Effector CD4-positive, alpha-beta T cell (primary cell): ENCODE results near the gene TSPOAP1.
A peak's percentile ranks its signal among the peaks of the same experiment; 100 is the strongest.

Source experiments
- DNase-seq: peaks from one replicate; pipeline ENCODE4 v3.0.0-alpha.2; 2020

Gene TSPOAP1

DNA sequence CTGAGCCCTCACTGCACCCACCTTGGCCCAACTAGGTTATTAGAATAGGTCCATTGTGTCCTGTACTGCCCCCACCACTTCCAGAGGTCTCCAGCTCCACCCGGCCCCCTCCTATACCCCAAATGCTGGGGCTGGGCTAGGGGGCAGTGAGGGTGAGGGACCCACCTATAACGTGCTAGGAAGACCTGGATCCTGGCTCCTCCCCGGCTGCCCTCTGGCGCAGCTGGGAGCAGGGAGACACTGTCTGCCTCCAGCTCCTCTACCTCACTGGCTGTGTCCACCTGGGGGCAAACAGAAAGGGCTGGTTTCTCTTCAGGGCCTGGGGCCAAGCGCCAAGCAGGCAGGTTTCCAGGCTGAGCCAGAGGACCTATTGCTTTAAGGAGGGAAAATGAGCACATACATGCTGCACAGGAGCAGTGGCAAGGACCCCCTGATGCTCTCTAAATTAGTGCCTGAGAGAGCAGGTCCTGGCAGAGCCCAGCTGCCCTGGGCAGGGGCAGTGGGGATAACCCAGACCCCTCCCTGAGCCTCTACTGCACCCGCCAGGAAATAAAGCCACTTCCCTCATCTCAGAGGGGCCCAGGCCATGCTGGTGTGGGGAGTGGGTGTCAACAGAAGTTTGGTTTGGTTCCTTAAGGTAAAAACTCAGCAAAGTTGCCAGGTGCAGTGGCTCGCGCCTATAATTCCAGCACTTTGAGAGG, 12.2 kb downstream of the TSPOAP1 start:
- DNase-seq, result no peak

DNA sequence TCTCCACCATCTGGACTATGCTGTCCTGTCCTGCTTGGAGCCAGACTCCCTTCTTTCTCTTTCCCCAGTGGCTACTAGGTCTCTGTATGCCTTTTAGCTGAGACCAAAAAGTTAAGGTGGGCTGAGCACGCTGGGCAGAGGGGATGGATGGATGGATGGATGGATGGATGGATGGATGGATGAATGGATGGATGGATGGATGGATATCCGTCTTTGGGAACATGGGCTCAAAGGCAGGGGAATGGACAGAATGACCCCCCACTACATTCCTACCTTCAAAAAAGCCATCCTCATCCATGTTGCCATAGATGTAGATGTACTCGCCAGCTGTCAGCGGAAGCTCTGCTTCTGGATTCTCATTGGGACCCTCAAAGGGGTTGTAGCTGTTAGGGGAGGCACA, 12.8 kb downstream of the TSPOAP1 start:
- no peak for DNase-seq

DNA sequence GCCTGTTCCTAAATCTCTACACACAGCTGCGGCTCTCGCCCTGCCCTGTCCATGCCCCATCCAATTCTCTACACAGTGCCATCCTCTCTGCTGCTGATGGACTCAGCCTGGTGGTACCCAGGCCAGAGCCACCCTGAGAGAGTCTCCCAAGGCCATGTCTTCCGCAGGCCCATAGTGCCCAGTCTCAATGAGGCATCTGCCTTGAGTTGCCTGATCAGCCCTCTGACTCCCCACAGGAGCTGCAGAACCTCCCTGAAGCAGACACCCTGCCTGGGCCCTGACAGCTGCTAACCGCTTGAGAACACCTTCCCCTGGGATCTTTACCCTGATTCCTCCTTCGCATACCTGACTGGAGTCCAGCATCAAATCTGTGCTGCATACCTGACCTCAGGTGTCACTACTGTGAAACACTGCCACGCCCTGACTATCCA, 13.3 kb downstream of the TSPOAP1 start:
- DNase-seq, result no peak

DNA sequence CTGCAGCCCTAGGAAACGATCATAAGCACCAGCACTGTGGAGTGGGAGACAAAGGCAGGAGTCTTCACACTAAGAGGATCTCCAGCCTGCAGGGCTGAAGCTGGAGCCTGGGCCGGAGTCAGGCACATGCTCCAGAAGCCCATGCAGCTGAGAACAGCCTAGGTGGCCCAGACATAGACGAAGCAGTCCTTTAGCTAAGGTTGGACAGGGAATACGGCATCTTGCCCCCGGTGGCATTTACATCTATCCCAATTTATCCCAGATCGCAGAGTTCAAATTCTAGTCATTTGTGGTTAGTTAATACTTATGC, 13.9 kb downstream of the TSPOAP1 start:
- DNase-seq, result no peak

DNA sequence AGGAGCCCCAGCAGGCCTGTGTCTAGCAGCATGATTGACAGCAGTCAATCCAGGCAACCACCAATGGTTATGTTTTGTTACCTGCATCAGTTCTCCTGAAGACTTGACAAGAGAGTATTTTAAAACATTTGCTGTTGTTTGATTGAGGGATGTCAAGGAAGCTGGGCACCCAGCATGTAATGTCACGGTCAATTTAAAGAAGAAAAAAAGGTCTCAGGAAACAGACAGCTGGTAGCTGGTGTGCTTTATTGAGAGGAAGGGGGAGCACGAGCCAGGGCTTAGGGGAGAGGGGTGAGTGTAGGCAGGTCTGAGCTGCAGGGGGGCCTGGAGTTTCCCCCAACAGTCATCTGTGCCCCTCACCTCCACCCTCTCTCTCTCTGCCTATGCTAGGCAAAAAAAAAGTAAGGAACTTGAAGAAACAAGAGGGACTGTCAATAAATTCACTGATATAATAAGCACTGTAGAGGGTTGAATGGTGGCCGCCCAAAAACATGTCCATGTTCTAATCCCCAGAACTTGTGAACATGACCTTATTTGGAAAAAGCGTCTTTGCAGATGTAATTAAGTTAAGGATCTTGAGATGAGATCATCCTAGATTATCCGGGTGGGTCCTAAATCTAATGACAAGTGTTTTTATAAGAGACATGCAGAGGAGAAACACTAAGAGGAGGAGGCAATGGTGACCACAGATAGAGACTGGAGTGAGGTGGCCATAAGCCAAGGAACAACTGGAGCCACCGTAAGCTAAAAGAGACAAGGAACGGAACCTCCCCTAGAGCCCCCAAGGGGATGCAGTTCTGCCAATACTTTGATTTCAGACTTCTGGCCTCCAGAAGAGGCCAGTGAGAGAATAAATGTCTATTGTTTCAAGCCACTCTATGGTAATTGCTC, 14.5 kb downstream of the TSPOAP1 start:
- no peak for DNase-seq

DNA sequence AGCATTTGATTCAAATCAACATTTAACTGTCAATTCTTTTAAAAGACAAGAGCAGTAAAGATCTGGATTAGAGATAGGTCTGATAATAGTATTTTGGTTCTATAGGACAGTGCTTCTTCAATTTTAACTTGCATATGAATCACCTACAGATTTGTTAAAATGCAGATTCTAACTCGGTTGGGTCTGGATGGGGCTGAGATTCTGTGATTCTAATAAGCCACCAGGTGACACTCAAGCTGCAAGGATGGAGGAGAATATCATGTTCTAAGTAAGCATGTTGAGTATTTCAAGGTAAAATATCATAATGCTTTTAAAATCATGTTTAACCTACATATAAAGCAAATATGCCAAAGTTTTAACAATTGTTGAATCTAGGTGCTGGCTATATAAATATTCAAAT, 15.8 kb downstream of the TSPOAP1 start:
- DNase-seq, result no peak

DNA sequence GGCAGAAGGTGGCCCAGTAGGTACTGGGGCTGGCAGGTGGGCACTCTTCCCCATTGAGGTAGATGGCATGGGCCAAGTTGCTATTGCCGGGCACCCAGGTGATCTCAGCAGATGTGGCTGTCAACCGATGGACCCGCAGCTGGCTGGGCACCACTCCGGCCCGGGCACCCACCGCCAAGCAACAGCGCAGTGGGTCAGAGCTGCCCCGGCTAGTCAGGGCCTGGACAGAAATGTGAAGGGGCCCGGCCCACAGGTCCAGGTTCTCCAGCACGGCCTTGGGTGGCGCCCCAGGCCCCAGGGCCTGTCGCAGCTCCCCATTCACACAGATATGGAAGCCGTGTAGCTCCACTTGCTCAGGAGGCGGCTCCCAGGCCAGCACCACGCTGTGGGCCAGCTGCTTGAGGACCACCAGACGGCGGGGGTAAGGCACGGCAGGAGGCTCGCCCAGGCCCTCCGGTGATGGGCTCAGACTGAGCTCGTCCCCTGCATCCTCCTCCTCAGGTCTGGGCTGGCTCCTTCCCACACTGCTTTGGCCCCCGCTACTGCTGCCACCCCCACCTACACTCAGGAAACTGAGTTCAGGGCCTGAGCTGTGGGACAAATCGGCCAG, 16.5 kb downstream of the TSPOAP1 start:
- DNase-seq, result no peak

DNA sequence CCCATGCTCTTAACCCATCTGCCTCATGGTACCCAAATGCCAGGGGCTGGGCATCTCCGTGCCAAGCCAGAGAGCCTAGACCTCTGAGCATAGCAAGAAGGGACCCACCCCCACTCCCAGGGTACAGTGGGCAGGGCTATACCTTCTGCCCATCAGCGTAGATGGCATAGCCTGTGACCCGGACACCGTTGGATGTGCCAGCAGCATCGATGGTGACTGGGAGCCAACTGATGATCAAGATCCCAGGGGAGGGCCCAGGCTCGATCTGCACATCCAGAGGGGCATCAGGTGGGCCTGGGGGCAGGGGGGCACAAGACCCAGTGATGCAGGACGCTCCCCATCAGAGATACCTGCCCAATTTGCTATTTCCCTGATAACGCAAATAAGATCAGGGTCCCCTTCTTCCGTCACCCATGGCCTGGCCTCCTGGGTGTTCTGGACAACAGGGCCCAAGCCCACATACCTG, 17.1 kb downstream of the TSPOAP1 start:
- no peak for DNase-seq

DNA sequence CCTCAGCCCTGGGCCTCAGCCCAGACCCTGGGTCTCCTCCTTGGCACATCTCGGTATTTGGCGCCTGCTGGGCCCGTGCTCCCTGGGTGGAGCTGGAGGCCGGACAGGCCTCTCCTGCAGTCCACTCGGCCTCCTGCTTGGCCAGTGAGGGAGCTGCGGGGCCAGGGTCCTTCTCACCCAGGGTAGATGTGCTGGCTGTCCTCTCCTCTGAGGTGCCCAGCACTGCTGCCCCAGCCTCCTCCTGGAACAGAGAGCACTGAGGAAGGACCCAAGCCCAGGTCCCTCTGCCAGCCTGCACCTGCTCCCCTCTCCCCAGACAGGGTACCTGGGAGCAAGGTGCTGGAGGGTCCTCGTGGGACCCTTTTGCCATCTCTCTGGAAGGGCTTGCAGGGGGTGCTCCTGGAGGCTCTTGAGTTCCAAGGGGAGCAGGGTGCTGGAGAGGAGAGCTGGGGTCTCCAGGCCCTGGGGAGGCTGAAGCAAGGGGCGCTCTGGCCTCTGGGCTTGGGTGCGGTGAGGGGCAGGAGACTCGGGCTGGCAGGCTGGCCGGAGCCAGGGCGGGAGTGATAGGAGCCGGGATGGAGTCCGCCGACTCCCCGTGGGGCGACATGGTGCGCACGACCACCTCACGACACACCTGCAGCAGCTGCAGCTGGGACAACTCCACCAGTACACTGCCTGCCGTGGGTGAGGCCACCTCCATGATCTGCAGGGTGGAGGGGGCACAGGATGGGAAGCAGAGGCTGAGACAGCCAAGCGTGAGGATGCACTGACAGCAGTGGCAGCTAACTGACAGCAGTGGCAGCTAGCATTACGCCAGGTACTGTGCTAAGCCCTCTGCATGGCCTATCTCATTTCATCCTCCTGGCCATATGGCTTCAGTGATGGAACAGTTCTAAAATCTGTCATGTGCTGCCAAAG, 17.8 kb downstream of the TSPOAP1 start:
- DNase-seq, result no peak

DNA sequence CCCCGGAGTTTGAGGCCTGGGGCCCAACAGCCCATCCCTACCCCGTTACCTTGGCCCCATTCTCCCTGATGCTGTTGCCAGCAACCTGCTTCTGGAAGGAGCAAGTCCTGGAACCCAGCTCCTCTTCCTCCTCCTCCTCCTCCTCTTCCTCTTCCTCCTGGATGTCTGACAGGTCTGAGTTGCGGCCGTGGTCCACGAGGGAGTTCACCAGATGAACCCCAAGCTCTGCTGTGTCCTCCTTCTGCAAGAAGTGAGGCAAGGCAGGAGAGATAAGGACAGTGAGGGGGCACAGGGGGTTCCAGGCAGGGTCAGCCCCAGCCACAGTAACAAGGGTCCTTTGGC, 18.7 kb downstream of the TSPOAP1 start:
- no peak for DNase-seq

DNA sequence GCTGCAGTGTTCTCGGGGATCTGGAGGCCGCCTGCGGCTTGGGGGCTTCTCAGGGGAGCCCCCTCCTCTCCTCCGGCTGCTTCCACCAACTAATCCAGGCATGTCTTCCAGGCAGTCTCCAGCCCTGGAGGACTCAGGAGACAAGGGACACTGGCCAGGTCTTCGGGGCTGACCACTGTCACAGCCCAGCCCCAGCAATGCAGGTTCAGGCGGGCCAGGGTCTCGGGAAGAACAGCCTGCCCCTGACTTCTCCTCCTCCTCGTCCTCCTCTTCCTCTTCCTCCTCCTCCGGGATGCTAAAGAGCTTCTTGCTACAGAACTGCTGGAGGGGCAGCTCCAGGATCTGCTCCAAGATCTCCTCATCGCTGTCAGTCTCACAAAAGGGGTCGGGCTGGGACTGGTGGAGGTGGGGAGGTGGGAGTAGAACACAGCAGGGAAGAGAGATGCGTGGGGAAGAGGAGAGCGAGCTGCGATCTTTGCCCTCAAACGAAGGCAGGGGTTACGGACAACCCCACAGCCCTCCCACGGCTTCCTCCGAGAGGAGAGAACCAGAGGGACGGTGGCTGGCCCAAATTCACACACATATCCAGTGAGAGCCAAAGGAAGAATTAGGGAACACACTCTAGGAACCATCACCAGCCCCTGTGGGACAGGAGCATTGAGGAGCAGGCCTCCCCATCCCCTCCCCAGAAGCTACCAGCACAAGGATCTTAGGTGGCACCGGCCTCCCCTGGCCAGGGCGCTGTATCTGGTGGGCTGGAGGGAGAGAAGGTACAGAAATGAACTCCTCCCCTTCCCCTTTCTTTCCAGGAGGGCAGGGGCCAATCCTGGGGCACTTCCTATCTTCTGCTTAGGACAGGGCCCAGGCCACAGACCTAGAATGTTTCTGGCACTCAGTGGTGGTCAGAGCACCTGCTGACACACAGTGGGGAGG, 19.3 kb downstream of the TSPOAP1 start:
- DNase-seq, result no peak

DNA sequence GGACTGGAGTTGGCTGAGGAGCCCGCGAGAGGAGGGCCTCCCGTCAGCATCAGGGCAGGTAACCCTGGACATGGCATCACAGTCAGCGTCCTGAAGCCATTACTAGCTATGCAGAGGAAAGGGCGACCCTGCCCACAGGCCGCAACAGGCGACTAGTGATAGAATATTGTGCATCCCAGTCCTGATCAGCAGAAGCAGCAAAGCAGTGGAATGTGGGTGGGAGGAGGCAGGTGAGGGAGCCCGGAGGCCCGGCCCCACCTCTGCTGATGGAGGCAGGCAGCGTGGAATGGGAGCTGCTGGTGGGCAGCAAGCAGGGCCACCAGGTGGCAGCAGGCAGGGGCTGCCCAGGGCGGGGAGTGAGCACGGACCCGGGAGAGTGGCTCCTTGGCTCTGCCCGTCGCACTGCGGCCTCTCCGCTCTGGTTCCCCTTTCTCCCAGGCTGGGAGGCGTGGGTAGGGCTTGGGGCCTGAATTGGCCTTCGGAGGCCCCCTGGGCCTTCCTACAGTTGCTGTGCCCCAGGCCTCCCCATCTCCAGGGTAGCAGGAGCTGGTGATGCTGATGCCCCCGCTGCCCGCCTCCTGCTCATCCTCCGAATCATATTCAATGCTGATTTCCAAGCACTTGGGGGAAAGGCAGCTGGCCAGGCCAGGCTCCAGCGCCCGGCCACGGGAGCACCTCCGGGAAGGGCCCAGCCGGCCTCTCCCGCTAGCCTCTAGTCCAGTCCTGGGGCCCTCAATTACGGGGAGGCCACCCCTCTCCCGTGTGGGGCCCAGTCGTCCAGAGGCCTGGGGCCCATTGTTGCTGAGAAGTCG, 20.2 kb downstream of the TSPOAP1 start:
- DNase-seq, result no peak

DNA sequence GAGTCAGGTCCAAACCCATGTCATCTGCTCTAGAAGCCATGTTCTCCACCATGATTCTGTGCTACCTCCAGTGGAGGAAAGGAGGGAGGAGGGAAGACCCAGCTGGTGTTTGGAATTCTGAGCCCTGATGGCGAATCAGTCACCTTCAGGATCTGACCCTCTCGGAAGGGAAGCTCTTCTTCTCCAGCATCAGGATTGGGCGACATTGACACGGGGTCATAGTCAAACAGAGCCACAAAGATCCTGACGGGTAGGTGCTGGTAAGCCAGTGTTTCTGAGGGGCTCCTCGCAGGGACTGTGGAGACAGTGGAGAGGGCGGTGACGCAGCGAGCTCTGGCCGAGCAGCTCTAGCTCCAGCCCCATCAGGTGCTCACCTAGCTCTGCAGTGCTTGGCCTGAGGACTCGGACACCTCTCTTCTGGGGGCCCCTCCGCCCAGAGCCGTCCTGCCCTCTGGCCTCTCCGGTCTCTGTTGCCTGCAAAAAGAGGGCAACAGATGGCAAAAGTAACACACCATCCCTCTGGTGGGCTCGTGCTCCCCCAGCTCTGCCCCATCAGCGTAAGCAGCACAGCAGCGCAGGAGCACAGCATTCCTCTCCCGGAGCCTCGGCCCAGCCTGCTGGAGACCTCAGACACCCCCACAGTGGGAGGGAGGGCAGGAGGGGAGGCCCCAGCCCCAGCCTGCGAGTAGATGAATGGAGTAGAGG, 21.0 kb downstream of the TSPOAP1 start:
- no peak for DNase-seq

DNA sequence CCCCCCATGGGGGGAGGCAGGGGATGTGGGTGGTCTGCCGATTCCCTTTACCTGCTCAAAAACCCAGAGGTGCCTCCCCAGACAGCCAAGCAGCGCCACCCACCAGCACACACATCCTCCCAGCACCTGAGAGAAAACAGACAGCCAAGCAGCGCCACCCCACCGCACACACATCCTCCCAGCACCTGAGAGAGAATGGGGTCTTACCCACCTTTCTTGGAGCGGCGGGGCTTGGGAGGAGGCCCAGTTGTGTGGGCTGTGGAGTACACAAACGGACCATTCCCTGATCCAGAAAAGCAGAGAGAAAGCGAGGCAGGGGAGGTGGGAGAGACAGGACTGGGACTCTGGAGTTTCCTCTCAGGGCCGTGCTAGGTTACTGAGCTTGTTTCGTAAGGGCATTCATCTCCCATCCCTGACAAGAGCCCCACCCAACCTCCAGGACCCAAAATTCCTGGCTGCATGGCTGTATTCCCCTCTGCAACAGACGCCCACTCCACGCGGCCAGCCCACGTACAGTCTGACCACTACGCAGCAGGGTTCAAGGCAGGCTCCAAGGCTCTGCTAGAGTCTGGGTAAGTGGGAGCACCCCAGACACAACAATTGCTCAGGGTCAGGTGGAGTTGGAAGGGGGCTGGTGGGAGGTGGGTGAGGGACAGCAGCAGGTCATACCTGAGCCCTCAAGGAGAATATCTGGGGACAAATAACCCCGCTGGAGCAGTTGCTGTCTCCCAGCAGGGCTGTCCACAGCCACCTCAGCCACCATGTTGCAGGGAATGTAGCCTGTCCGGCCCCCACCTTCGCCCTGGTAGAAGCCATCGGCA, 22.3 kb downstream of the TSPOAP1 start:
- no peak for DNase-seq

DNA sequence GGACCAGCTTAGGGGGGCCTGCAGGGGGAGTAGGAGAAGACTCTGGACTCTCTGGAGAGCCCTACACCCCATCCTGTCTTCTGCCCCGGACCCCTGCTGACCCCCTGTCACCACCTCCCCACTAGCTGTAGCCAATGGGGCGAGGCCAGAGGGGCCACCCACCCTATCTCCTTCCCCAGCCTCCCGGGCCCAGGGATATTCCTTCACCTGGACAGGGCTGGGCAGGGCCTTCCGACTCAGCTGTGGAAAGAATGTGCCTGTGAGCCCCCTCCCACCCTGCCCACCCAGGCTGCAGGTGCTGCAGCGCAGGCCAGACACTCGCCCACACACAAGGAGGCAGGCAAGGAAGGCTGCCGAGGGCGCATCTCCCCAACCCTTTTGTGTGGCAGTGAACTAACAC, 23.0 kb downstream of the TSPOAP1 start:
- DNase-seq, result no peak

DNA sequence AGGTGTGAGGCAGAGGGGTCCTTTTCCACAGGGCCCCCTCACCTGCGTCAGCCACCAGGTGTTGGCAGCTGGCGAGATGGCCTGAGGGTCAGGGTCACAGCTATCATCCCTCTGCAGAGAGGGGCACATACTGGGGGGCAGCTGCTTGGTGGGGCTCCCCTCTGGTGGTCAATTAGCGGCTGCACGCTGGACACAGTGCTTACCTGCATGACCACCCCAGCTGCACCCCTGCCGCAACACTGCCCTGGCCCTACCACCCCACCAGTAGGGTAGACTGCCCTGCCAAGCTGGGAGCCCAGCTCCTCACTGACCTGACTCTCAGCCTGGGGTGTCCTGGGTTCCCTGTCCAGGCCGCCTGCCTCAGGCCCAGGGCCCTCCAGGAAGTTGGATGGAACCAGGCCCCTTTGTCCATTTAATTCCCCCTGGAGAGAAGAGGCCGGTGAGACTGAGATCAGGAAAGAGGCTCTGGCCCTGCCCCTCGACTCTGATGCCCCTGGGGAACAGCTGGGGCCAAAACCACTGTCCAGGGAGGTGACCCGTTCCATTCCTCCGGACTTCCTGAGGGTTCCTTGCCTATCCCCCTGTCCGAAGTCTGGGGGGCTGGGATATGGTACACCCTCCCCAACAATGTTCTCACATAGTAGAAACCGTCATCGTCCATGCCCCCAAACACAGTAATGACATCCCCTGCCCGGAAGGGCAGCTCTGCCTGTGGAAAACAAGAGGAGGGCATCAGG, 23.7 kb downstream of the TSPOAP1 start:
- no peak for DNase-seq

DNA sequence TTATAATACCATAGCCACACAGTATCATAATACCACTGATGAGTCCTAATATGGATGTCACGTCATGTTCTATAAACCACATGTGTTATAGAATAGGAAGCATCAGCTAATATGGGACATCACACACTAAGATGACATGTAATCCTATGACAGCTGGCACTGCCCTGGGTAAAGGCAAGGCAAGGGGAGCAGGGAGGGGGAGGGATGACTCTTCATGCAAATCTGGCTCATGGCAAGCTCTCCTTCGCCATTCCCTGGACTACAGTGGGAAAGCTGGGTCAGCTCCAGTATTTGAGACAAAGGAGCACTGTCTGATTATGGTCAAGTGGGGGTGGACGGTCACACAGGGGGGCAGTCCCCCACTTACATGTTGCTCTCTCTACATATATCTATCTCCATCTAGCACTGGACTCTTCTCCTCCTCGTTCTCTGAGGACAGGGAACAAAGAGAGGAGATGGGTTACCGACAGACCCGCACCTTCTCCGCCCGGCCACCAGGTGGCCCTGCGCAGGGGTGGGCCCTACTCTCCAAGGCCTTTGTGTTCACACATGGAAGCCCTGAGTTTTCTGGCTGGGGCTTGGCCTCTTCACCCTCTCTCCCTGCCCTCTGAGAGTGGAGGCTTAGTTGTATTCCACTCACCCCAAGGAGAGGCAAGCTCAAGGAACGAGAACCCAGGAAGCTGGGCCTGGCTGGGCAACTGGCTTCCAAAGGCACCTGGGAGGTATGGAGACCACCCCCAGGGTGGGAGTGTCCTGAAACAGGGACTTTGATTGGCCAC, 24.4 kb downstream of the TSPOAP1 start:
- DNase-seq, result peak; percentile 46
